Endothelial cell of umbilical vein (primary cell): ENCODE results near the gene CCDC150. TPM values are rescaled to one million over a fixed set of nuclear protein-coding genes. Genes with fewer than 3 reads are reported as not detected.
"Not testable (repeated sequence)": the region's sequence is repeated elsewhere in the genome, so short reads cannot be mapped to it uniquely, and the experiment has no call there.

Experiments
- BruUV-seq: library from RNA; stranded (reverse); fragments of 400-500 nt; replicated peaks from 2 replicates; lab custom pipeline; 2021; lab: Mats Ljungman, UMichigan
- CTCF ChIA-PET: fragments of 300-600, 350-600 bp; sonication (Branson Sonifier 250); formaldehyde crosslinking; loops from one replicate; lab custom pipeline; 2021; ENCODE audit warnings: antibody characterized with exemption, inconsistent platforms; lab: Charles Lee
- POLR2A ChIA-PET: fragments of 300-600, 350-600 bp; sonication (Branson Sonifier 250); formaldehyde crosslinking; loops from one replicate; lab custom pipeline; 2021; ENCODE audit warnings: antibody characterized with exemption, inconsistent platforms; lab: Charles Lee
- DNase-seq: peaks from one replicate; pipeline ENCODE4 v3.0.0-alpha.2; 2011; ENCODE audit warnings: low read depth, low spot score
- FAIRE-seq: peaks from 2 replicates; lab custom pipeline; 2011; peaks lifted over from hg19 to GRCh38; lab: Jason Lieb, UNC
- H2AFZ ChIP-seq: 2 replicates; pipeline ENCODE4 v1.6.0; 2012; ENCODE audit warnings: low read depth, low read length, control low read depth, inconsistent platforms
- H3K27ac ChIP-seq: 2 replicates; pipeline ENCODE4 v1.5.1; 2011; ENCODE audit warnings: low read depth, mild to moderate bottlenecking, control low read depth, low read length, moderate library complexity; ENCODE audit not compliant: insufficient read depth
- H3K27me3 ChIP-seq, 2 experiments: 2 replicates each; pipeline versions ENCODE4 v1.6.0 to v1.6.1; 2011; ENCODE audit warnings: low read length in 2 of 2, mixed read lengths in 1 of 2; ENCODE audit not compliant: control insufficient read depth in 2 of 2, insufficient read depth in 2 of 2
- H3K36me3 ChIP-seq, 2 experiments: 2 replicates in 1 of 2; 3 replicates in 1 of 2; pipeline ENCODE4 v1.5.1; 2011; ENCODE audit warnings: low read length in 2 of 2, mild to moderate bottlenecking in 1 of 2, moderate library complexity in 1 of 2; ENCODE audit not compliant: control insufficient read depth in 2 of 2, insufficient read depth in 2 of 2; ENCODE audit errors: extremely low read depth in 1 of 2
- H3K4me1 ChIP-seq: 3 replicates; pipeline ENCODE4 v1.5.1; 2011; ENCODE audit warnings: mild to moderate bottlenecking, low read length; ENCODE audit not compliant: control insufficient read depth, insufficient read depth; ENCODE audit errors: extremely low read depth
- H3K4me2 ChIP-seq: 2 replicates; pipeline ENCODE4 v1.6.1; 2011; ENCODE audit warnings: low read length, control low read depth, mixed read lengths; ENCODE audit not compliant: insufficient read depth
- H3K4me3 ChIP-seq, 3 experiments: fragments of 200-600 bp in 1 of 3; sonication (generic), shearing (Covaris generic) in 1 of 3; replicated peaks in 1 of 3; 2 replicates each; pipeline ENCODE4 v1.5.1; 2011 to 2016; ENCODE audit warnings: control low read depth in 3 of 3, low read length in 3 of 3, mild to moderate bottlenecking in 2 of 3, inconsistent platforms in 1 of 3, low read depth in 1 of 3, moderate library complexity in 1 of 3; ENCODE audit not compliant: insufficient read depth in 1 of 3
- H3K79me2 ChIP-seq: 2 replicates; pipeline ENCODE4 v1.6.0; 2012; ENCODE audit warnings: low read length, inconsistent platforms; ENCODE audit not compliant: control insufficient read depth, insufficient read depth
- H3K9ac ChIP-seq: replicated peaks from 2 replicates; pipeline ENCODE3; 2011; ENCODE audit warnings: low read length, control low read depth; ENCODE audit not compliant: insufficient read depth; ENCODE audit errors: extremely low read depth
- H3K9me1 ChIP-seq: replicated peaks from 3 replicates; pipeline ENCODE4 v1.6.0; 2011; ENCODE audit warnings: mild to moderate bottlenecking, low read length; ENCODE audit not compliant: control insufficient read depth, insufficient read depth; ENCODE audit errors: extremely low read depth
- H3K9me3 ChIP-seq: replicated peaks from 2 replicates; pipeline ENCODE4 v1.5.1; 2012; ENCODE audit warnings: low read length, inconsistent platforms; ENCODE audit not compliant: control insufficient read depth, insufficient read depth
- H4K20me1 ChIP-seq: replicated peaks from 2 replicates; pipeline ENCODE3; 2011; ENCODE audit warnings: mild to moderate bottlenecking, low read length; ENCODE audit not compliant: control insufficient read depth, insufficient read depth; ENCODE audit errors: extremely low read depth
- CTCF ChIP-seq, 2 donors: IDR thresholded peaks; 1 replicate in 1 of 2; 2 replicates in 1 of 2; pipeline ENCODE4 v1.5.1; 2011; ENCODE audit warnings: low read length in 2 of 2, mild to moderate bottlenecking in 2 of 2, moderate library complexity in 2 of 2, control low read depth in 1 of 2, inconsistent platforms in 1 of 2, low read depth in 1 of 2; ENCODE audit not compliant: insufficient read depth in 1 of 2; ENCODE audit errors: extremely low read depth in 1 of 2
- FOS ChIP-seq: IDR thresholded peaks from 2 replicates; pipeline ENCODE4 v1.6.1; 2011; ENCODE audit warnings: mild to moderate bottlenecking, low read length, moderate library complexity, borderline replicate concordance; ENCODE audit not compliant: insufficient read depth
- MYC ChIP-seq: IDR thresholded peaks from one replicate; pipeline ENCODE4 v1.6.1; 2011; ENCODE audit warnings: mild to moderate bottlenecking, low read depth, low read length
- POLR2AphosphoS5 ChIP-seq: IDR thresholded peaks from 2 replicates; pipeline ENCODE4 v1.6.1; 2012; ENCODE audit warnings: low read depth, mild to moderate bottlenecking, control low read depth, low read length, moderate library complexity; ENCODE audit not compliant: insufficient read depth
- dilution Hi-C: fragments of 300-500 bp; cut with MboI; formaldehyde crosslinking; loops from one replicate; pipeline ENCODE4 v1.15.0; 2019; ENCODE audit warnings: low sequenced_read_pairs; ENCODE audit not compliant: extremely low pct_ligation_motif_present
- intact Hi-C: fragments of 100-400 bp; cut with micrococcal nuclease; formaldehyde crosslinking; loops from one replicate; pipeline ENCODE4 v1.10.0; 2022
- polyA plus RNA-seq, 4 experiments: library from polyadenylated mRNA; depleted of rRNA in 3 of 4; stranded (reverse) in 3 of 4; unstranded in 1 of 4; fragments of >200 nt; gene quantifications; 2 replicates each; pipeline versions ENCODE4 v1.2.1 to v1.2.3, GENCODE V29; 2011 to 2012; ENCODE audit warnings: missing spikeins in 1 of 4
- total RNA-seq: library from RNA; stranded (reverse); gene quantifications from 2 replicates; pipeline ENCODE4 v1.2.3, GENCODE V29; 2021

The CCDC150 gene
- total and polyA plus RNA-seq, 2 donors (not counting 3 experiments of a cell fraction or from before 2014, with no cell fraction given): 1.7 to 19.9 TPM

GRCh38 chr2:196685792-196686191, 46.3 kb downstream of the CCDC150 start:
- H3K4me1 ChIP-seq: no peaks in the 10 kb centered on the region

GRCh38 chr2:196686737-196687136, 47.2 kb downstream of the CCDC150 start:
- DNase-seq, H2AFZ ChIP-seq, H4K20me1 ChIP-seq, intact Hi-C loops, H3K79me2 ChIP-seq, dilution Hi-C loops, H3K27me3 ChIP-seq, CTCF ChIA-PET, H3K4me2 ChIP-seq, H3K27ac ChIP-seq, BruUV-seq, FAIRE-seq, H3K9me3 ChIP-seq, POLR2A ChIA-PET, H3K4me1 ChIP-seq, H3K9me1 ChIP-seq, H3K36me3 ChIP-seq, H3K4me3 ChIP-seq, H3K9ac ChIP-seq: not testable (repeated sequence)

More at GRCh38 chr2:196685792-196686191, 46.3 kb downstream of the CCDC150 start:
- no peak overlapping the region for H3K27ac ChIP-seq
- CTCF ChIA-PET: interaction anchor here (1.0 kb wide), 1 partner anchor 10 kb away, joined by 3 read pairs; no protein-coding TSS in a partner anchor
- no peak overlapping the region for H3K4me2 ChIP-seq
- FAIRE-seq (no peak), DNase-seq (no peak)
- TF ChIP-seq FOS (no peak), MYC (no peak), POLR2AphosphoS5 (no peak), CTCF (IDR thresholded peaks at IDR 0.05; ENCODE audit: extremely low read depth in 1 of 2, insufficient read depth in 1 of 2, low read depth in 1 of 2, low read length in 2 of 2) (no peak)
- no peaks in the 10 kb centered on the region for H3K9me3 ChIP-seq
- POLR2A ChIA-PET: no interaction called here
- H3K4me3 ChIP-seq: no peak overlapping the region
- H2AFZ ChIP-seq: no peak overlapping the region
- no TSS peak for BruUV-seq
- H4K20me1 ChIP-seq: no peaks in the 10 kb centered on the region
- no peaks in the 10 kb centered on the region for H3K36me3 ChIP-seq
- no peaks in the 10 kb centered on the region for H3K79me2 ChIP-seq
- intact Hi-C loops: no loop called here
- dilution Hi-C loops: no loop called here
- H3K9ac ChIP-seq: no peak overlapping the region
- no peaks in the 10 kb centered on the region for H3K27me3 ChIP-seq
- peaks cover 3% of the 10 kb centered on the region for H3K9me1 ChIP-seq
